Measurements from ENCODE around the gene CDH23. TPM values are rescaled to one million over a fixed set of nuclear protein-coding genes. Genes with fewer than 3 reads are reported as not detected.
A peak's percentile ranks its signal among the peaks of the same experiment; 100 is the strongest.

CDH23 gene
- total and polyA plus RNA-seq, 7 donors: 1.00 to 3.8 (median 1.9) TPM

GRCh38 chr10:71622154-71622526, 225.4 kb downstream of the CDH23 start:
- Histone ChIP-seq H3K36me3 (ENCODE audit: insufficient read depth in 1 of 2, low read depth in 1 of 2) (no peaks in the 10 kb centered on the region), H3K4me3 (no peak overlapping the region), H3K9me3 (no peaks in the 10 kb centered on the region), H3K4me1 (no peaks in the 10 kb centered on the region), H3K27ac (no peak overlapping the region), H3K27me3 (ENCODE audit: insufficient read depth in 3 of 3, low read length in 2 of 3) (no peaks in the 10 kb centered on the region)
- TF ChIP-seq, protein P1, sequence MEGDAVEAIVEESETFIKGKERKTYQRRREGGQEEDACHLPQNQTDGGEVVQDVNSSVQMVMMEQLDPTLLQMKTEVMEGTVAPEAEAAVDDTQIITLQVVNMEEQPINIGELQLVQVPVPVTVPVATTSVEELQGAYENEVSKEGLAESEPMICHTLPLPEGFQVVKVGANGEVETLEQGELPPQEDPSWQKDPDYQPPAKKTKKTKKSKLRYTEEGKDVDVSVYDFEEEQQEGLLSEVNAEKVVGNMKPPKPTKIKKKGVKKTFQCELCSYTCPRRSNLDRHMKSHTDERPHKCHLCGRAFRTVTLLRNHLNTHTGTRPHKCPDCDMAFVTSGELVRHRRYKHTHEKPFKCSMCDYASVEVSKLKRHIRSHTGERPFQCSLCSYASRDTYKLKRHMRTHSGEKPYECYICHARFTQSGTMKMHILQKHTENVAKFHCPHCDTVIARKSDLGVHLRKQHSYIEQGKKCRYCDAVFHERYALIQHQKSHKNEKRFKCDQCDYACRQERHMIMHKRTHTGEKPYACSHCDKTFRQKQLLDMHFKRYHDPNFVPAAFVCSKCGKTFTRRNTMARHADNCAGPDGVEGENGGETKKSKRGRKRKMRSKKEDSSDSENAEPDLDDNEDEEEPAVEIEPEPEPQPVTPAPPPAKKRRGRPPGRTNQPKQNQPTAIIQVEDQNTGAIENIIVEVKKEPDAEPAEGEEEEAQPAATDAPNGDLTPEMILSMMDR (IDR thresholded peaks at IDR 0.05): no peak
- ATAC-seq (peak in 3 of 4 donors; percentile 49 to 56 (median 54)), DNase-seq (peak in 1 of 2 donors; percentile 41)
- intact Hi-C loops (cut with DNase I): no loop called here
- 45 to 66% (median 50%) methylated on average over 10 of the region's 10 CpGs for WGBS, 3 donors

DNA sequence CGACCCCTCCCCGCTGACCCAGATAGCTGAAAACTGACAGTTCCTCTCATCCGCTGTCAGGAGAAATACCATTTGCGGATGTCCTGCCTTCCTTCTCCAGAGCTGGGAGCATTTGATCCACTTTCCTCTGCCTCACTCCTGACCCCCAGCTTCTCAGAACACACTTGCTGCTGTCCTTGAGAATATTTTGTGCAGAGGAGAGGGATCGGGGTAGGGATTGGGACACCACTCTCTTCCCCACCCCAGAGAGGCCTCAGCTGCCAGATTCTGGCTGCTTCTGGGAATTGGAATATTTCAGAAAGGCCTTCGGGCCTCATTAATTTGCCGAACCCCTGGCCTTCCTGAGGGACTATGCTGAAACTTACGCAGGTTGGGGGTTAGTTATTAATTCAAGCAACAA, 225.9 kb downstream of the CDH23 start:
- H3K4me1 ChIP-seq: no peaks in the 10 kb centered on the region
- no peaks in the 10 kb centered on the region for H3K36me3 ChIP-seq (ENCODE audit: insufficient read depth in 1 of 2, low read depth in 1 of 2)
- TF ChIP-seq, protein P1 (IDR thresholded peaks at IDR 0.05): no peak
- no peak for DNase-seq
- no peak for ATAC-seq
- H3K27me3 ChIP-seq (ENCODE audit: insufficient read depth in 3 of 3, low read length in 2 of 3): no peaks in the 10 kb centered on the region
- H3K4me3 ChIP-seq: no peak overlapping the region
- intact Hi-C loops (cut with DNase I): no loop called here
- no peak overlapping the region for H3K27ac ChIP-seq
- 59 to 66% (median 64%) methylated on average over 8 of the region's 8 CpGs for WGBS, 3 donors
- no peaks in the 10 kb centered on the region for H3K9me3 ChIP-seq

- H3K36me3 ChIP-seq (ENCODE audit: insufficient read depth in 1 of 2, low read depth in 1 of 2): no peaks in the 10 kb centered on the region
- no peaks in the 10 kb centered on the region for H3K9me3 ChIP-seq
- no peak overlapping the region for H3K4me3 ChIP-seq
- TF ChIP-seq, protein P1 (IDR thresholded peaks at IDR 0.05): no peak
- 69 to 79% (median 75%) methylated on average over 11 of the region's 11 CpGs for WGBS, 3 donors
- intact Hi-C loops (cut with DNase I): no loop called here
- DNase-seq (no peak), ATAC-seq (peak in 2 of 4 donors; percentile 34 to 35)
- no peaks in the 10 kb centered on the region for H3K4me1 ChIP-seq
- no peak overlapping the region for H3K27ac ChIP-seq
- H3K27me3 ChIP-seq (ENCODE audit: insufficient read depth in 3 of 3, low read length in 2 of 3): no peaks in the 10 kb centered on the region
Observed at GRCh38 chr10:71623098-71623985, 226.6 kb downstream of the CDH23 start.

DNA sequence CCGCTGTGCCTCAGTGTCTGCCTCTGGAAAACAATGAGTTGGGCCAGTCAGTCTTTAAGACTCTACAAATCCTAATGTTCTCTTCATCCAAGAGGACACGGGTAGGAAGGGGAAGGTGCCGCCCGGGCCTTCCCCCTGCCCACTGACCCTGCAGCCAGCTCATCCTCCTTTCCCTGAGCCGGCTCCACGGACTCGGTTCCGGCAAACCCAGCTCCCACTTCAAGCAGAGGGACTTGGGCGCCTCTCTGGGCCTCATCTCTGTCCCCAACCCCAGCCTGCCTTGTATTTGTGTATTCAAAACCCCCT, 227.2 kb downstream of the CDH23 start:
- no peaks in the 10 kb centered on the region for H3K4me1 ChIP-seq
- H3K27ac ChIP-seq: no peak overlapping the region
- no peaks in the 10 kb centered on the region for H3K36me3 ChIP-seq (ENCODE audit: insufficient read depth in 1 of 2, low read depth in 1 of 2)
- H3K27me3 ChIP-seq (ENCODE audit: insufficient read depth in 3 of 3, low read length in 2 of 3): no peaks in the 10 kb centered on the region
- no peak overlapping the region for H3K4me3 ChIP-seq
- ATAC-seq (no peak), DNase-seq (no peak)
- TF ChIP-seq, protein P1 (IDR thresholded peaks at IDR 0.05): no peak
- intact Hi-C loops (cut with DNase I): no loop called here
- WGBS, 3 donors: 94 to 97% (median 94%) methylated on average over 9 of the region's 9 CpGs
- H3K9me3 ChIP-seq: no peaks in the 10 kb centered on the region

Measured in psoas muscle (tissue), 8 donors.